H1 (cell line): ENCODE results near the gene ANKDD1A. TPM values are rescaled to one million over a fixed set of nuclear protein-coding genes. Genes with fewer than 3 reads are reported as not detected.

ENCODE experiments used
- CTCF ChIA-PET: fragments of 300-600 bp; sonication (Branson Sonifier 250); formaldehyde crosslinking; loops from one replicate; lab custom pipeline; 2021; ENCODE audit not compliant: partially characterized antibody; lab: Charles Lee
- POLR2A ChIA-PET: fragments of 300-600 bp; sonication (Branson Sonifier 250); formaldehyde crosslinking; loops from one replicate; lab custom pipeline; 2021; ENCODE audit warnings: inconsistent platforms; ENCODE audit not compliant: partially characterized antibody; lab: Charles Lee
- DNase-seq, 2 experiments: peaks; one replicate each; pipeline versions ENCODE4 v3.0.0 to v3.0.0-alpha.2; 2010 to 2022; ENCODE audit warnings: low spot score in 2 of 2, low read depth in 1 of 2, mixed read lengths in 1 of 2
- FAIRE-seq: peaks from 2 replicates; lab custom pipeline; 2011; peaks lifted over from hg19 to GRCh38; lab: Jason Lieb, UNC
- H2AFZ ChIP-seq: 2 replicates; pipeline ENCODE4 v1.8.1; 2012; ENCODE audit warnings: low read length, inconsistent platforms
- H2AK5ac ChIP-seq: 2 replicates; pipeline ENCODE4 v1.6.1; 2013; ENCODE audit warnings: low read depth, low read length
- H2BK120ac ChIP-seq: replicated peaks from 2 replicates; pipeline ENCODE3; 2013; ENCODE audit warnings: low read depth, low read length, inconsistent platforms
- H2BK12ac ChIP-seq: 2 replicates; pipeline ENCODE4 v1.6.1; 2013; ENCODE audit warnings: low read depth, low read length
- H2BK15ac ChIP-seq: 2 replicates; pipeline ENCODE4 v1.6.1; 2013; ENCODE audit warnings: low read length
- H2BK20ac ChIP-seq: 2 replicates; pipeline ENCODE4 v1.6.1; 2013; ENCODE audit warnings: low read length
- H2BK5ac ChIP-seq: 2 replicates; pipeline ENCODE4 v1.6.1; 2013; ENCODE audit warnings: low read depth, low read length
- H3K14ac ChIP-seq: 2 replicates; pipeline ENCODE4 v1.6.1; 2013; ENCODE audit warnings: inconsistent platforms; ENCODE audit not compliant: insufficient read length
- H3K18ac ChIP-seq: 2 replicates; pipeline ENCODE4 v1.6.1; 2013; ENCODE audit warnings: low read length; ENCODE audit errors: extremely low read depth
- H3K23ac ChIP-seq: 2 replicates; pipeline ENCODE4 v1.6.1; 2013; ENCODE audit warnings: inconsistent platforms; ENCODE audit not compliant: insufficient read length
- H3K23me2 ChIP-seq: 2 replicates; pipeline ENCODE4 v1.6.1; 2013; ENCODE audit warnings: low read depth, low read length
- H3K27ac ChIP-seq: 2 replicates; pipeline ENCODE4 v1.6.1; 2011; ENCODE audit warnings: low read depth, low read length, inconsistent platforms
- H3K27me3 ChIP-seq, 4 experiments: replicated peaks in 1 of 4; 1 replicate in 1 of 4; 2 replicates in 3 of 4; pipeline versions ENCODE4 v1.6.1 to v1.8.1; 2011 to 2013; ENCODE audit warnings: low read length in 3 of 4, mild to moderate bottlenecking in 3 of 4, inconsistent platforms in 2 of 4, mixed read lengths in 2 of 4, moderate library complexity in 1 of 4; ENCODE audit not compliant: control insufficient read depth in 3 of 4, insufficient read depth in 3 of 4; ENCODE audit errors: extremely low read depth in 1 of 4
- H3K36me3 ChIP-seq, 4 experiments: 2 replicates each; pipeline versions ENCODE4 v1.6.1 to v1.8.1; 2011 to 2013; ENCODE audit warnings: mild to moderate bottlenecking in 4 of 4, low read length in 3 of 4, moderate library complexity in 2 of 4, control low read depth in 1 of 4, inconsistent platforms in 1 of 4; ENCODE audit not compliant: insufficient read depth in 4 of 4, control insufficient read depth in 2 of 4
- H3K4ac ChIP-seq: replicated peaks from 2 replicates; pipeline ENCODE3; 2013; ENCODE audit warnings: low read length, low read depth, mixed read lengths, inconsistent platforms; ENCODE audit not compliant: insufficient read length
- H3K4me1 ChIP-seq, 4 experiments: replicated peaks in 1 of 4; 1 replicate in 1 of 4; 2 replicates in 3 of 4; pipeline versions ENCODE4 v1.6.1 to v1.8.1; 2011 to 2013; ENCODE audit warnings: low read length in 3 of 4, inconsistent platforms in 2 of 4, mixed read lengths in 1 of 4; ENCODE audit not compliant: insufficient read depth in 4 of 4, control insufficient read depth in 3 of 4
- H3K4me2 ChIP-seq, 2 experiments: 2 replicates each; pipeline versions ENCODE4 v1.6.1 to v1.8.1; 2011 to 2013; ENCODE audit warnings: low read depth in 2 of 2, low read length in 2 of 2, control low read depth in 1 of 2, inconsistent platforms in 1 of 2, mild to moderate bottlenecking in 1 of 2; ENCODE audit not compliant: insufficient read depth in 1 of 2
- H3K4me3 ChIP-seq, 4 experiments: fragments of 200-600, 300-600 bp in 1 of 4; sonication (generic), shearing (Covaris generic), sonication (Bioruptor Twin) in 1 of 4; 2 replicates each; pipeline versions ENCODE4 v1.5.1 to v1.8.1; 2011 to 2016; ENCODE audit warnings: low read length in 4 of 4, low read depth in 3 of 4, control low read depth in 2 of 4, inconsistent platforms in 2 of 4, mild to moderate bottlenecking in 2 of 4, mixed read lengths in 1 of 4, moderate library complexity in 1 of 4; ENCODE audit not compliant: insufficient read depth in 2 of 4; ENCODE audit errors: extremely low read depth in 1 of 4
- H3K56ac ChIP-seq: replicated peaks from 2 replicates; pipeline ENCODE3; 2013; ENCODE audit warnings: low read depth, mild to moderate bottlenecking, mixed read lengths, low read length, inconsistent platforms; ENCODE audit not compliant: insufficient read length
- H3K79me1 ChIP-seq: 2 replicates; pipeline ENCODE4 v1.6.1; 2013; ENCODE audit warnings: low read depth, low read length, control low read depth
- H3K79me2 ChIP-seq, 2 experiments: 2 replicates each; pipeline versions ENCODE4 v1.6.1 to v1.8.1; 2012 to 2013; ENCODE audit warnings: low read length in 2 of 2, mild to moderate bottlenecking in 2 of 2, inconsistent platforms in 1 of 2; ENCODE audit not compliant: insufficient read depth in 2 of 2, control insufficient read depth in 1 of 2
- H3K9ac ChIP-seq, 4 experiments: replicated peaks in 1 of 4; 1 replicate in 1 of 4; 2 replicates in 3 of 4; pipeline versions ENCODE4 v1.6.1 to v1.8.1; 2011 to 2013; ENCODE audit warnings: low read depth in 3 of 4, low read length in 3 of 4, control low read depth in 2 of 4, mild to moderate bottlenecking in 2 of 4, moderate library complexity in 2 of 4, inconsistent platforms in 1 of 4; ENCODE audit errors: extremely low read depth in 1 of 4
- H3K9me3 ChIP-seq, 2 experiments: 2 replicates each; pipeline versions ENCODE4 v1.6.1 to v1.8.1; 2012 to 2013; ENCODE audit warnings: mild to moderate bottlenecking in 2 of 2, moderate library complexity in 2 of 2, control low read depth in 1 of 2, inconsistent platforms in 1 of 2, low read depth in 1 of 2, low read length in 1 of 2, mixed read lengths in 1 of 2; ENCODE audit not compliant: insufficient read depth in 2 of 2
- H4K20me1 ChIP-seq, 2 experiments: replicated peaks in 1 of 2; 2 replicates each; pipeline versions ENCODE3 to v1.8.1; 2011 to 2013; ENCODE audit warnings: inconsistent platforms in 2 of 2, low read length in 2 of 2, mild to moderate bottlenecking in 1 of 2; ENCODE audit not compliant: insufficient read depth in 2 of 2, control insufficient read depth in 1 of 2
- H4K5ac ChIP-seq: 2 replicates; pipeline ENCODE4 v1.6.1; 2013; ENCODE audit warnings: low read length, low read depth, mixed read lengths, inconsistent platforms; ENCODE audit not compliant: insufficient read length
- H4K8ac ChIP-seq: 2 replicates; pipeline ENCODE4 v1.8.0; 2013; ENCODE audit warnings: mild to moderate bottlenecking, moderate library complexity, low read length, inconsistent platforms; ENCODE audit not compliant: insufficient read depth; ENCODE audit errors: extremely low read depth
- H4K91ac ChIP-seq: replicated peaks from 2 replicates; pipeline ENCODE3; 2013; ENCODE audit warnings: low read length, mixed read lengths, inconsistent platforms; ENCODE audit not compliant: insufficient read length
- CBX5 ChIP-seq: fragments of 300-800, 300-1000 bp; sonication (generic); IDR thresholded peaks from 2 replicates; pipeline ENCODE4 v1.7.1; 2016; ENCODE audit warnings: antibody characterized with exemption, low read length, low read depth
- CTCF ChIP-seq, 3 experiments: IDR thresholded peaks; 1 replicate in 2 of 3; 2 replicates in 1 of 3; pipeline versions ENCODE4 v1.5.1 to v1.6.1; 2011; ENCODE audit warnings: low read length in 3 of 3, mild to moderate bottlenecking in 3 of 3, inconsistent platforms in 2 of 3, low read depth in 1 of 3, moderate library complexity in 1 of 3; ENCODE audit not compliant: insufficient read depth in 1 of 3; ENCODE audit errors: control extremely low read depth in 1 of 3
- EZH2 ChIP-seq: fragments of 200-600 bp; sonication (generic); IDR thresholded peaks from 2 replicates; pipeline ENCODE4 v1.7.1; 2012; ENCODE audit warnings: low read depth, mild to moderate bottlenecking, moderate library complexity, low read length, inconsistent platforms; ENCODE audit not compliant: severe bottlenecking
- FOSL1 ChIP-seq: IDR thresholded peaks from 2 replicates; pipeline ENCODE4 v1.6.1; 2011; ENCODE audit warnings: mild to moderate bottlenecking, low read depth, low read length, moderate library complexity; ENCODE audit not compliant: insufficient read depth
- HDAC6 ChIP-seq: IDR thresholded peaks from one replicate; pipeline ENCODE4 v1.7.1; 2012; ENCODE audit warnings: low read depth, mild to moderate bottlenecking, inconsistent platforms, low read length, moderate library complexity
- RNF2 ChIP-seq: fragments of 200-900, 300-1000 bp; sonication (generic); IDR thresholded peaks from 2 replicates; pipeline ENCODE4 v1.7.1; 2016; ENCODE audit warnings: borderline replicate concordance, low read depth, mild to moderate bottlenecking, antibody characterized with exemption, low read length; ENCODE audit not compliant: poor library complexity, severe bottlenecking; ENCODE audit errors: missing control alignments
- SP4 ChIP-seq: IDR thresholded peaks from 2 replicates; pipeline ENCODE4 v1.6.1; 2012; ENCODE audit warnings: low read length, inconsistent platforms
- SRF ChIP-seq: IDR thresholded peaks from 2 replicates; pipeline ENCODE4 v1.6.1; 2011; ENCODE audit warnings: mild to moderate bottlenecking, low read depth, low read length, moderate library complexity
- SUZ12 ChIP-seq: fragments of 200-600 bp; sonication (generic); IDR thresholded peaks from 2 replicates; pipeline ENCODE4 v1.6.1; 2012; ENCODE audit warnings: mild to moderate bottlenecking, inconsistent platforms, low read length, moderate library complexity, mixed read lengths
- TAF1 ChIP-seq: IDR thresholded peaks from 2 replicates; pipeline ENCODE4 v1.6.1; 2011; ENCODE audit warnings: mild to moderate bottlenecking, low read depth, low read length
- TAF7 ChIP-seq: optimal IDR thresholded peaks from 2 replicates; pipeline ENCODE3; 2011; ENCODE audit warnings: low read depth, mild to moderate bottlenecking, inconsistent platforms, low read length, moderate library complexity, borderline replicate concordance
- WGBS, 2 experiments: shearing (Covaris generic) in 1 of 2; methylation state at CpG; one replicate each; pipeline versions ENCODE4 v1.1.6 to v1.1.7; 2013 to 2015; ENCODE audit warnings: low lambda C conversion rate in 2 of 2, mixed read lengths in 2 of 2, inconsistent platforms in 1 of 2, low coverage in 1 of 2, missing lambda C conversion rate in 1 of 2; ENCODE audit not compliant: insufficient replicate concordance in 2 of 2, insufficient coverage in 1 of 2, insufficient read length in 1 of 2; ENCODE audit errors: extremely low coverage in 1 of 2, missing lambda C conversion rate in 1 of 2; 5-methylcytosine and 5-hydroxymethylcytosine counted together
- polyA plus RNA-seq, 7 experiments: library from polyadenylated mRNA; depleted of rRNA in 3 of 7; stranded (reverse) in 5 of 7; unstranded in 2 of 7; fragments of >200 nt in 5 of 7; fragments of 200-250 nt in 2 of 7; gene quantifications; 1 replicate in 5 of 7; 2 replicates in 1 of 7; 4 replicates in 1 of 7; pipeline versions ENCODE4 v1.2.1 to v1.2.3, GENCODE V29; 2011 to 2013; ENCODE audit warnings: missing spikeins in 2 of 7, mixed read lengths in 2 of 7
- total RNA-seq: library from RNA; stranded (reverse); fragmentation: NEBNext Ultra II Directional; extraction: Animal tissue kit (Norgen Biotek cat#: 25700); gene quantifications from 2 replicates; pipeline ENCODE4 v1.2.1, GENCODE V29; 2021

ANKDD1A gene
- total and polyA plus RNA-seq, 2 of the 8 experiments (the other 6 are each of a cell fraction or from before 2014, with no cell fraction given): 4.1 to 5.0 TPM

DNA sequence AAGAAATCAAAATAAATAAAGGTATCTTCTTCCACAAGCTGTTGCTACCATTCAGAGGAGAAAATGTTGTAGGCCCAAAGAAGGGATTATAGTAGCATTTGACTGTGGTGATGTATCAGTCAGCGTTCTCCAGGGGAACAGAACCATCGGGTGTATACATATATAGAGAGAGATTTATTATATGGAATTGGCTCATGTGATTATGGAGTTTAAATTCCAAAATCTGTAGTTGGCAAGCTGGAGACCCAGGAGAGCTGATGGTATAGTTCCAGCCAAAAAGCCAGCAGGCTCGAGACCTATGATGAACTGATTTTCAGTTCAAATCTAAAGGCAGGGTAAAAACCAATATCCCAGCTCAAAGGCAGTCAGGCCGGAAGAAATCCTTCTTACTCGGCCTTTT, 85.4 kb downstream of the ANKDD1A start:
- POLR2A ChIA-PET: interaction anchor here (1.1 to 2.1 kb wide), 4 partner anchors 9 to 186 kb away, joined by 3 to 5 read pairs (median 4); no protein-coding TSS in a partner anchor
- no peak overlapping the region for H3K4me2 ChIP-seq
- H3K79me2 ChIP-seq: no peaks in the 10 kb centered on the region
- H3K79me1 ChIP-seq: no peaks in the 10 kb centered on the region
- no peaks in the 10 kb centered on the region for H3K36me3 ChIP-seq
- H3K27me3 ChIP-seq: no peaks in the 10 kb centered on the region
- no peak overlapping the region for H3K4me3 ChIP-seq
- H3K23ac ChIP-seq: no peak overlapping the region
- H2AK5ac ChIP-seq: no peak overlapping the region
- FAIRE-seq: no peak
- no peak overlapping the region for H4K5ac ChIP-seq
- H2AFZ ChIP-seq: no peak overlapping the region
- no peak overlapping the region for H4K91ac ChIP-seq
- no peak overlapping the region for H2BK12ac ChIP-seq
- no peaks in the 10 kb centered on the region for H4K20me1 ChIP-seq
- CTCF ChIA-PET: interaction anchor here (0.6 to 3.8 kb wide), 8 partner anchors 8 to 124 kb away, joined by 3 to 13 read pairs (median 3); no protein-coding TSS in a partner anchor
- H3K9ac ChIP-seq: no peak overlapping the region
- no peak overlapping the region for H3K4ac ChIP-seq
- WGBS, 2 experiments: 69% methylated on average over 5 of the region's 5 CpGs; no CpG with 5 or more reads in 1 of the 2 experiments
- no peak overlapping the region for H3K56ac ChIP-seq
- no peaks in the 10 kb centered on the region for H3K9me3 ChIP-seq
- H2BK120ac ChIP-seq: no peak overlapping the region
- no peak overlapping the region for H4K8ac ChIP-seq
- no peak overlapping the region for H2BK15ac ChIP-seq
- H3K27ac ChIP-seq: no peak overlapping the region
- H3K4me1 ChIP-seq: no peaks in the 10 kb centered on the region
- H2BK5ac ChIP-seq: no peak overlapping the region
- H3K18ac ChIP-seq: no peak overlapping the region
- no peak overlapping the region for H2BK20ac ChIP-seq
- no peaks in the 10 kb centered on the region for H3K23me2 ChIP-seq
- DNase-seq: no peak
- no peak overlapping the region for H3K14ac ChIP-seq
- TF ChIP-seq CTCF (IDR thresholded peaks at IDR 0.05; ENCODE audit: control extremely low read depth in 1 of 3, insufficient read depth in 1 of 3, low read depth in 1 of 3, low read length in 3 of 3) (no peak), CBX5 (no peak), FOSL1 (no peak), RNF2 (no peak), SRF (no peak), HDAC6 (no peak), EZH2 (no peak), SUZ12 (no peak), SP4 (no peak), TAF7 (no peak), TAF1 (no peak)
